Measurements from ENCODE around the gene TDRD7. TPM values are rescaled to one million over a fixed set of nuclear protein-coding genes. Genes with fewer than 3 reads are reported as not detected.

The TDRD7 gene
- total RNA-seq, 1 experiment from 2014 or later, result 23.4 TPM

GRCh38 chr9:97510797-97511654 lies 99.1 kb downstream of the TDRD7 start:
- no peaks in the 10 kb centered on the region for H3K27me3 ChIP-seq (ENCODE audit: low read length)
- no peaks in the 10 kb centered on the region for H3K36me3 ChIP-seq (ENCODE audit: insufficient read depth, low read length)
- H3K4me3 ChIP-seq (ENCODE audit: low read length), result no peak overlapping the region
- DNase-seq, result no peak
- no peaks in the 10 kb centered on the region for H3K9me2 ChIP-seq (replicated peaks; ENCODE audit: insufficient read depth, low read length)
- no peak overlapping the region for H3K9ac ChIP-seq (ENCODE audit: low read length)
- no peaks in the 10 kb centered on the region for H3K4me1 ChIP-seq (ENCODE audit: low read length)
- no peak overlapping the region for H3K27ac ChIP-seq (ENCODE audit: low read length)
- no peak overlapping the region for H3K4me2 ChIP-seq (ENCODE audit: low read depth, low read length, poor library complexity, severe bottlenecking)
- no peaks in the 10 kb centered on the region for H3K9me3 ChIP-seq (ENCODE audit: low read length)
- H2AFZ ChIP-seq (ENCODE audit: low read length), result no peak overlapping the region
- no peaks in the 10 kb centered on the region for H4K20me1 ChIP-seq (ENCODE audit: insufficient read depth, low read depth, low read length)
- no peaks in the 10 kb centered on the region for H3K79me2 ChIP-seq (ENCODE audit: low read length)

DNA sequence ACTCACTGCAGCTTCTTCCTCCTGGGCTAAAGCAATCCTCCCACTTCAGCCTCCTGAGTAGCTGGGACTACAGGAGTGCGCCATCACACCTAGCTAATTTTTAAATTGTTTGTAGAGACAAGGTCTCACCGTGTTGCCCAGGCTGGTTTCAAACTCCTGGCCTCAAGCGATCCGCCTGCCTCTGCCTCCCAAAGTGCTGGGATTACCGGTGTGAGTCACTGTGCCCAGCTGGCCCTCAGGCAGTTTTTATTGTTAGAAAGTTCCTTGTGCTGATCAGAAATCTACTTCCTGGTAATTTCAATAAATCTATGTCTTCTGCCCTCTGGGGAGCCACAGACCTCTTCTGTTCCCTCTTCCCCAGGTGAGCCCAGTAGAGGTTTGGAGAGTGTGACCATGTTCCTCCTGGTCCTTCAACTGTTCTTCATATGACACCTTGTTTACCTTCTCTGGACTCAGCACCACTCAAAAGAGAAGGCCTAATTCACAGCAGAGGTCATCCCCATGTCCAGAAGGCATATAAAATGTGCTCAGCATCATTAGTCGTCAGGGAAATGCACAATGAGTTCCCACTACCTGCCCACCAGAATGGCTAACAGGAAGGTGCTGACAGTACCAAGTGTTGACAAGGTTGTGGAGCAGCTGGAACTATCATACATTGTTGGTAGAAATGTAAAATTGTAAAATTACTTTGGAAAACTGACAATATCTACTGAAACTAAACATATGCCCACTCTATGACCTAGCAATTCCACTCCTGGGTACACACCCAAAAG lies 99.9 kb downstream of the TDRD7 start:
- no peaks in the 10 kb centered on the region for H3K79me2 ChIP-seq (ENCODE audit: low read length)
- H4K20me1 ChIP-seq (ENCODE audit: insufficient read depth, low read depth, low read length), result no peaks in the 10 kb centered on the region
- no peak for DNase-seq
- no peaks in the 10 kb centered on the region for H3K27me3 ChIP-seq (ENCODE audit: low read length)
- H3K4me2 ChIP-seq (ENCODE audit: low read depth, low read length, poor library complexity, severe bottlenecking), result no peak overlapping the region
- H3K9me2 ChIP-seq (replicated peaks; ENCODE audit: insufficient read depth, low read length), result no peaks in the 10 kb centered on the region
- no peaks in the 10 kb centered on the region for H3K36me3 ChIP-seq (ENCODE audit: insufficient read depth, low read length)
- no peaks in the 10 kb centered on the region for H3K9me3 ChIP-seq (ENCODE audit: low read length)
- no peak overlapping the region for H3K9ac ChIP-seq (ENCODE audit: low read length)
- no peak overlapping the region for H3K27ac ChIP-seq (ENCODE audit: low read length)
- no peak overlapping the region for H3K4me3 ChIP-seq (ENCODE audit: low read length)
- no peak overlapping the region for H2AFZ ChIP-seq (ENCODE audit: low read length)
- H3K4me1 ChIP-seq (ENCODE audit: low read length), result no peaks in the 10 kb centered on the region

- Histone ChIP-seq H3K4me1 (ENCODE audit: low read length) (no peaks in the 10 kb centered on the region), H3K36me3 (ENCODE audit: insufficient read depth, low read length) (no peaks in the 10 kb centered on the region), H3K27ac (ENCODE audit: low read length) (no peak overlapping the region), H4K20me1 (ENCODE audit: insufficient read depth, low read depth, low read length) (no peaks in the 10 kb centered on the region), H3K9ac (ENCODE audit: low read length) (no peak overlapping the region), H3K4me3 (ENCODE audit: low read length) (no peak overlapping the region), H3K4me2 (ENCODE audit: low read depth, low read length, poor library complexity, severe bottlenecking) (no peak overlapping the region), H3K9me2 (replicated peaks; ENCODE audit: insufficient read depth, low read length) (no peaks in the 10 kb centered on the region), H3K9me3 (ENCODE audit: low read length) (no peaks in the 10 kb centered on the region), H3K79me2 (ENCODE audit: low read length) (no peaks in the 10 kb centered on the region), H3K27me3 (ENCODE audit: low read length) (no peaks in the 10 kb centered on the region), H2AFZ (ENCODE audit: low read length) (no peak overlapping the region)
- DNase-seq, result no peak
These were observed 101.2 kb downstream of the TDRD7 start for GRCh38 chr9:97512966-97513560.

- Histone ChIP-seq H3K9ac (ENCODE audit: low read length) (no peak overlapping the region), H3K9me2 (replicated peaks; ENCODE audit: insufficient read depth, low read length) (no peaks in the 10 kb centered on the region), H3K79me2 (ENCODE audit: low read length) (no peaks in the 10 kb centered on the region), H3K4me1 (ENCODE audit: low read length) (no peaks in the 10 kb centered on the region), H3K27me3 (ENCODE audit: low read length) (no peaks in the 10 kb centered on the region), H2AFZ (ENCODE audit: low read length) (no peak overlapping the region), H3K4me2 (ENCODE audit: low read depth, low read length, poor library complexity, severe bottlenecking) (no peak overlapping the region), H3K36me3 (ENCODE audit: insufficient read depth, low read length) (no peaks in the 10 kb centered on the region), H3K9me3 (ENCODE audit: low read length) (no peaks in the 10 kb centered on the region), H4K20me1 (ENCODE audit: insufficient read depth, low read depth, low read length) (no peaks in the 10 kb centered on the region), H3K27ac (ENCODE audit: low read length) (no peak overlapping the region), H3K4me3 (ENCODE audit: low read length) (no peak overlapping the region)
- no peak for DNase-seq
These were observed 102.6 kb downstream of the TDRD7 start for GRCh38 chr9:97514531-97514930.

GRCh38 chr9:97515662-97516061 lies 103.8 kb downstream of the TDRD7 start:
- H3K79me2 ChIP-seq (ENCODE audit: low read length), result no peaks in the 10 kb centered on the region
- H3K27me3 ChIP-seq (ENCODE audit: low read length), result no peaks in the 10 kb centered on the region
- H3K4me1 ChIP-seq (ENCODE audit: low read length), result no peaks in the 10 kb centered on the region
- H3K9ac ChIP-seq (ENCODE audit: low read length), result no peak overlapping the region
- H3K9me2 ChIP-seq (replicated peaks; ENCODE audit: insufficient read depth, low read length), result no peaks in the 10 kb centered on the region
- DNase-seq, result no peak
- no peak overlapping the region for H3K27ac ChIP-seq (ENCODE audit: low read length)
- H2AFZ ChIP-seq (ENCODE audit: low read length), result no peak overlapping the region
- H3K9me3 ChIP-seq (ENCODE audit: low read length), result no peaks in the 10 kb centered on the region
- no peaks in the 10 kb centered on the region for H4K20me1 ChIP-seq (ENCODE audit: insufficient read depth, low read depth, low read length)
- no peak overlapping the region for H3K4me2 ChIP-seq (ENCODE audit: low read depth, low read length, poor library complexity, severe bottlenecking)
- H3K4me3 ChIP-seq (ENCODE audit: low read length), result no peak overlapping the region
- H3K36me3 ChIP-seq (ENCODE audit: insufficient read depth, low read length), result no peaks in the 10 kb centered on the region

DNA sequence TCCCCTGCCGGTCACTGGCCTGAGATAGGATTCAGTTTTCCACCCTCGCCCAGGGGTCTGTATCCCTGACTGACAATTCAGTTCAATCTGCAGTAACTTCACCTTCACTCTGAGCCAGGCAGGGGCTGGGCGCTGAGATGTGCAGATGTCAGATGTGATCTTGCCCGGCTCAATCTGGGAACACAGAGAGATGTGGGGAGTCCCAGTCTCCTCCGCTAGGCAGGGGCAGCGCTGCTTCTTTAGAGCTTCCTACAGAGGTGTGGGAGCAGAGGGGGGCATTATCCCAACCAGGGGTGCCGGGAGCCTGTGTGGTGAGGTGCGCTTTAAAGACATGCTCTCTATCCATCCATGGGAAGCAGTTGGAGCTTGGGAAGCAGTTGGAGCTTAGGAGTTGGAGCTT lies 104.2 kb downstream of the TDRD7 start:
- H3K9me3 ChIP-seq (ENCODE audit: low read length), result no peaks in the 10 kb centered on the region
- DNase-seq, result no peak
- H2AFZ ChIP-seq (ENCODE audit: low read length), result no peak overlapping the region
- no peaks in the 10 kb centered on the region for H3K4me1 ChIP-seq (ENCODE audit: low read length)
- H3K9me2 ChIP-seq (replicated peaks; ENCODE audit: insufficient read depth, low read length), result no peaks in the 10 kb centered on the region
- H3K79me2 ChIP-seq (ENCODE audit: low read length), result no peaks in the 10 kb centered on the region
- H3K36me3 ChIP-seq (ENCODE audit: insufficient read depth, low read length), result no peaks in the 10 kb centered on the region
- no peaks in the 10 kb centered on the region for H4K20me1 ChIP-seq (ENCODE audit: insufficient read depth, low read depth, low read length)
- H3K4me3 ChIP-seq (ENCODE audit: low read length), result no peak overlapping the region
- no peak overlapping the region for H3K27ac ChIP-seq (ENCODE audit: low read length)
- H3K4me2 ChIP-seq (ENCODE audit: low read depth, low read length, poor library complexity, severe bottlenecking), result no peak overlapping the region
- H3K27me3 ChIP-seq (ENCODE audit: low read length), result no peaks in the 10 kb centered on the region
- H3K9ac ChIP-seq (ENCODE audit: low read length), result no peak overlapping the region

DNA sequence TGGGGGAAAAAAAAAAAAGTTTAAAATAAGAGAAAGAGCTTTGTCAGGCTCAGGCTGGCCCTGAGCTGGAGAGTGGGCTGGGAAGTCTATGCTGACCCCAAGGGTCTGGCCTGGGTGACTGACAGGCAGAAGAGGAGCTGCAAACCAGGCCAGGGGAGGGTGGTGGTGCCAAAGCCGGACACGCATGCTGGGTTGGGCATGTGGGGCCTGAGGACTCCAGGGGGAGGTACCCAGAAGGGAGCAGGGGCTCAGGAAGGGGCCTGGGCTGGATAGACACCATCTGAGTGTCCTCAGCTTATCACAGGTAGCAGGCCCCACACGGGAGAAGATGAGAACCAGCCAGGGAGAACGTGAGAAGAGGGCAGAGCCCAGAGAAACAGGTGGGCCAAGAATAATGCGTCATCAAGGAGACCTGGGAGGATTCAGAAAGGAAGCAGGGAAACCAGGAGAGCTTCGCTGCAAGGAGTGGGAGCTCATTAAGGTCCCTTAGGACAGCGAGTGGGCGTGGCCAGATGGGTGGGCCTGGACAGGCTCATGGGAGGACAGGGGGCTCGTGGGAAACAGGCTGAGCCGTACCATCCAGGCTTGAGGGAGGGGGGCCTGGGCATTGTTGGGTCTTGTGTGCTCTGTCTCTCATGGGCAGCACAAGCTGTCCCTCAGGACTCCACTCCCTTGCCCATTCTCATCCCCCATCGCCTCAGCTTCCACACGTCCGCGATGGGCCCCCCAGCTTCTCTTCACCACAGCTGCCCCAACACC lies 105.6 kb downstream of the TDRD7 start:
- Histone ChIP-seq H3K4me2 (ENCODE audit: low read depth, low read length, poor library complexity, severe bottlenecking) (no peak overlapping the region), H3K4me3 (ENCODE audit: low read length) (no peak overlapping the region), H3K9ac (ENCODE audit: low read length) (no peak overlapping the region), H4K20me1 (ENCODE audit: insufficient read depth, low read depth, low read length) (no peaks in the 10 kb centered on the region), H3K27ac (ENCODE audit: low read length) (no peak overlapping the region), H3K9me2 (replicated peaks; ENCODE audit: insufficient read depth, low read length) (no peaks in the 10 kb centered on the region), H3K36me3 (ENCODE audit: insufficient read depth, low read length) (no peaks in the 10 kb centered on the region), H3K79me2 (ENCODE audit: low read length) (no peaks in the 10 kb centered on the region), H3K4me1 (ENCODE audit: low read length) (no peaks in the 10 kb centered on the region), H3K9me3 (ENCODE audit: low read length) (no peaks in the 10 kb centered on the region), H3K27me3 (ENCODE audit: low read length) (no peaks in the 10 kb centered on the region), H2AFZ (ENCODE audit: low read length) (no peak overlapping the region)
- no peak for DNase-seq

Data from Karpas-422 (cell line).